Activated CD4-positive, CD25-positive, alpha-beta regulatory T cell (primary cell): ENCODE data around the gene JAM3.

ENCODE experiments used
- DNase-seq, 4 experiments: peaks; one replicate each; lab custom pipeline; 2025; lab: John Stamatoyannopoulos, UW

Gene JAM3

DNA sequence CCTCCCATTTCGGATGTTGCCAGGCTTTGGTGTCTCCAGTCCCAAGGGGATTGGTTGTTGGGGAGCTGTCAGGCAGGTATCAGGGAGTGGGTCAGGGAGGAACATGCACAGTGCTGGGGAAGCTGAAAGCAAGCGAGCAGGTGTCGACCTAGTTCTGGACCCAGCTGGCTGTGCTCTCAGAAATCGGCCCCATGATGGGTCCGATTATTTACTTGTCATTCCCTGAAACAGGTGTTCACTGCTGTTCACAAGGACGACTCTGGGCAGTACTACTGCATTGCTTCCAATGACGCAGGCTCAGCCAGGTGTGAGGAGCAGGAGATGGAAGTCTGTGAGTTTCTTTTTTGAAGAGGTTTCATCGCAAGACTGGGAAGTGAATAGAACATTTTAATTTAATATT lies 76.8 kb downstream of the JAM3 start:
- DNase-seq = no peak

DNA sequence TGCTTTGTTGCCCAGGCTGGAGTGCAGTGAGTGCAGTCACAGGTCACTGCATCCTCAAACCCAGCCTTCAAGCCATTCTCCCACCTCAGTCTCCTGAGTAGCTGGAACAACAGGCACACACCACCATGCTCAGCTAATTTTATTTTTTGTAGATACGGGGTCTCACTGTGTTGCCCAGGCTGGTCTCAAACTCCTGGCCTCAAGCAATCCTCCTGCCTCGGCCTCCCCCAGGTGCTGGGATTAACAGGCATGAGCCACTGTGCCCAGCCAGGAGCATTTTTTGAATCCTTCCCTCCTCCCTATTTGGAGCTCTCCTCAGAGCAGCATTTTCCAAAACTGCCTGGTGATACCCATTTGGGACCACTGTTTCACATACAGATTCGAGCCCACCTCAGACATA lies 77.7 kb downstream of the JAM3 start:
- DNase-seq = no peak

DNA sequence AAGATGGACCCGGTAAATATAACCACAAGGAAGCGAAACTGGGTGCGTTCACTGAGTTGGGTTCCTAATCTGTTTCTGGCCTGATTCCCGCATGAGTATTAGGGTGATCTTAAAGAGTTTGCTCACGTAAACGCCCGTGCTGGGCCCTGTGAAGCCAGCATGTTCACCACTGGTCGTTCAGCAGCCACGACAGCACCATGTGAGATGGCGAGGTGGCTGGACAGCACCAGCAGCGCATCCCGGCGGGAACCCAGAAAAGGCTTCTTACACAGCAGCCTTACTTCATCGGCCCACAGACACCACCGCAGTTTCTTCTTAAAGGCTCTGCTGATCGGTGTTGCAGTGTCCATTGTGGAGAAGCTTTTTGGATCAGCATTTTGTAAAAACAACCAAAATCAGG lies 80.5 kb downstream of the JAM3 start:
- DNase-seq = no peak

DNA sequence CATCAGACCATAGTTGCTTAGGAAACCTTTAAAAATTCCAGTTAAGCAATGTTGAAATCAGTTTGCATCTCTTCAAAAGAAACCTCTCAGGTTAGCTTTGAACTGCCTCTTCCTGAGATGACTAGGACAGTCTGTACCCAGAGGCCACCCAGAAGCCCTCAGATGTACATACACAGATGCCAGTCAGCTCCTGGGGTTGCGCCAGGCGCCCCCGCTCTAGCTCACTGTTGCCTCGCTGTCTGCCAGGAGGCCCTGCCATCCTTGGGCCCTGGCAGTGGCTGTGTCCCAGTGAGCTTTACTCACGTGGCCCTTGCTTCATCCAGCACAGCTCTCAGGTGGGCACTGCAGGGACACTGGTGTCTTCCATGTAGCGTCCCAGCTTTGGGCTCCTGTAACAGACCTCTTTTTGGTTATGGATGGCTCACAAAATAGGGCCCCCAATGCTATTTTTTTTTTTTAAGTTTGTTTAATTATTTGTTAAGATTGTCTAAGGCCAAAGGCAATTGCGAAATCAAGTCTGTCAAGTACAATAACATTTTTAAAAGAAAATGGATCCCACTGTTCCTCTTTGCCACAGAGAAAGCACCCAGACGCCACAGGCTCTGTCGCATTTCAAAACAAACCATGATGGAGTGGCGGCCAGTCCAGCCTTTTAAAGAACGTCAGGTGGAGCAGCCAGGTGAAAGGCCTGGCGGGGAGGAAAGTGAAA lies 81.5 kb downstream of the JAM3 start:
- DNase-seq = no peak

DNA sequence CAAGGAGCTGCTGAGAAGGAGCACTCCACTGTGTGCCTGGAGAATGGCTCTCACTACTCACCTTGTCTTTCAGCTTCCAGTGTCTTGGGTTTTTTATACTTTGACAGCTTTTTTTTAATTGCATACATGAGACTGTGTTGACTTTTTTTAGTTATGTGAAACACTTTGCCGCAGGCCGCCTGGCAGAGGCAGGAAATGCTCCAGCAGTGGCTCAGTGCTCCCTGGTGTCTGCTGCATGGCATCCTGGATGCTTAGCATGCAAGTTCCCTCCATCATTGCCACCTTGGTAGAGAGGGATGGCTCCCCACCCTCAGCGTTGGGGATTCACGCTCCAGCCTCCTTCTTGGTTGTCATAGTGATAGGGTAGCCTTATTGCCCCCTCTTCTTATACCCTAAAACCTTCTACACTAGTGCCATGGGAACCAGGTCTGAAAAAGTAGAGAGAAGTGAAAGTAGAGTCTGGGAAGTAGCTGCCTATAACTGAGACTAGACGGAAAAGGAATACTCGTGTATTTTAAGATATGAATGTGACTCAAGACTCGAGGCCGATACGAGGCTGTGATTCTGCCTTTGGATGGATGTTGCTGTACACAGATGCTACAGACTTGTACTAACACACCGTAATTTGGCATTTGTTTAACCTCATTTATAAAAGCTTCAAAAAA lies 82.3 kb downstream of the JAM3 start:
- DNase-seq = no peak

DNA sequence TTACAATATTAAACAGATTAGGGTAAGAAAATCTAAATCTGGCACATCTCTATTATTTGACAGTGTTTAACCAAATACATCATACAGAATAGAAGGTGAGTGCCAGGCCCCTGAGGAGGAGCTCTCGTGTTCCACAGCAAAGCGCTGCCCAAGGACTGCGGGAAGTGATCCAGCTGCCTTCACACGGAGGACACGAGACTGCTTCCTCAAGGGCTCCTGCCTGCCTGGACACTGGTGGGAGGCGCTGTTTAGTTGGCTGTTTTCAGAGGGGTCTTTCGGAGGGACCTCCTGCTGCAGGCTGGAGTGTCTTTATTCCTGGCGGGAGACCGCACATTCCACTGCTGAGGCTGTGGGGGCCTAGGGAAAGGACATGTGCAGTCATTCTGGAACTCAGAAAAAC lies 83.8 kb downstream of the JAM3 start:
- no peak for DNase-seq

DNA sequence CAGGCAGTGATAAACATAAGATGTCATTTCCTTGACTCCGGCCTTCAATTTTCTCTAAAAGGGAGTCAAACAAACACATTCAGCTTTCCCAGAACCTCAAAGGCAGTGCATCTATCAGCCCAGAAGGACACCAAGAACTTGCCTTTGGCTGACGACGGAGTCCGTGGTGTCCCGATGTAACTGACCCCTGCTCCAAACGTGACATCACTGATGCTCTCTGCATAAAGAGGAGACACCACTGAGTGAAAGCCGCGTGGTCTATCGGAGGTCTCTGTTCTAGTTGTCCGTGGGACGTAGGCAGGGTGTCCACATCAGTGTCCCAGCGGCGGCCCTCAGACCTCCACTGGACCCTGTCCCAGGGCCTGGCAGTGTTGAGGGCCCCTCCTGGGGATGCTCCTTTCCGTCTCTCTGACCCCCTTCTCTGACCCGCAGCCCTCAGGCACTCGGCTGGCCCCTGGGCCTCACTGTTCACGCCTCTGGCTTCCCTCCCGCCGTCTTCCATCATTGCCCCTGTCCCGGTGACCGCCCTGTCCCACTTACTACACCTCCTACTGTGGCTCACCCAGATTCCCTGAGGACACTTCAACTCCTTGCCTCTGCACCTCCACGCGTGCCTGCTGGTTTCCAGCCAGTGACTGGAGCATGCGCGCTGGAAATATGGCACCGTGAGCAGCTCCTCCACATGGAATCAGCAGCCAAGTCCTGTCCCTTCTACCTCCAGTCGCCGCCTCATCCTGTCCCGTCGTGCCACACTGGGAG lies 84.5 kb downstream of the JAM3 start:
- DNase-seq = no peak

DNA sequence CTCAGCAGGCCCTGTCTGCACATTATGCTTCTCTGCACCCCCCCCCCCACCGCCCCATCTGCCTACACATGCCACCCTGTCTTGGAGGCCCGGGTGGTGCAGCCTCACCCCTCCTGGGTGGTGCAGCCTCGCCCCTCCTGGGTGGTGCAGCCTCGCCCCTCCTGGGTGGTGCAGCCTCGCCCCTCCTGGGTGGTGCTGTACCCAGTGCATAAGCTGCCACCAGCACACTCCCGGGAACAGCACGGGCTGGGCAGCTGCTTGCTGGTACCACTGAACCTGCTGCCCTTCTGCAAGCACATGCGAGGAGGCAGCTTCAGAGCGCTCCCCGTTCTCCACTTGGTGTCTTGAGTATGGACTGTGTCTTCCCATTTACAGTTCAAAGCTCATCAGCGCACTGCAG lies 85.6 kb downstream of the JAM3 start:
- no peak for DNase-seq

DNA sequence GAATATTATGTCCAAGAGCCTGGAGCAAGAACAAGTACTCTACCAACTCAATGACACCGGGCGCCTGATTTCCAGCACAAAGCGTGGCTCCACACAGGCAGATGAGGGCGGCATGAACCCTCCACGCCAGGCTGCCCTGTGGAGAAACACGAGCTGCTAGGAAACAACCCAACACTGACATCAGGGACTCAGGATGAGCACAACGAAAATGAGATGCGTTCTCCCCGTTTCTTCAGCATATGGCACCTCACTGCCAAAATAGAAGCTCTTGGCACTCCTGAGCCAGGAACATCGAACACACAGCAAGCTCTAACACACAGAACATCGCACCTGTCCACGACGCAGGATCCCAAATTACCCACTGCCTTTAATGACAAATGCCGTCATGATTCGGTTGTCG lies 86.6 kb downstream of the JAM3 start:
- no peak for DNase-seq

DNA sequence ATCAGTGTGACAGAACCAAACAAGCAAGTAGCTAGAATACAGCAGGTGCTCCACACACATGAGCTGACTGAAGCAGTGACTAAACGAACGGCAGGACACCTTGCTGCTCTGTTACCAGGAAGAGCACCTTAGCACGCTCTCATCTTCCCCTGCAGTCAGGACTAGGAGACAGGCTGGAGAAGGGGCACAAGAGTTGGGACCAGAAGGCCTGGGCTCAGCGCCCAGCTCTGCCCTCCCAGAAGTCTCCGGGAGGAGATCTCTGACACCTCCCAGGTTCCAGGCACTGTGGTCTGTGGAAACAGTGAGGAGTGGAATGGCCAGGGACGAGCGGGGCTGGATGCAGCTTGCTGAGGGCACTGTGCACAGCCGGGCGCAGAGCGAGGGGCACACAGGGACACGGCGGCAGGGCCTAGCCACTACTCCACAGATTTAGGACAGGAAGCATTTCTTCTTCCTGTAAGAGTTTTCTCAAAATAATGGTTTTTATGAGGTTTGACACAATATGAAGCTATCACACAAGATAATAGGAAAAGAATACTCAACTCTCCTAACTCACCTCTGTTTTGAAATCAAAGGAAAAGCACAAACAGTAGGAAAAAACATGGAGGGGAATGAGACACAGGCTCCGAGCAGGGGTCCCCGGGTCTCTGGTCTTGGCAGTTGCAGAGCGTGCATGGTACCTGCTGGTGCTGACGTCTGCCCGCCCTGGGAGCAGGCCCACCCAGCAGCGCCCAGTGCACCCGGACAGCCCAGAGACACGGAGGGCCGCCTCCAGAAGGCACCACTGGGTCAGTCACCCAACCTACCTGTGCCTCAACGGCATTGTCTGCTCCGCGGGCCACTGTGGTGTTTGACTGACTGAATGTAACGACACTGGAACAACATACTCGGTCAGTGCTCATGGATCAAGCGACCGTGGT lies 87.3 kb downstream of the JAM3 start:
- no peak for DNase-seq

DNA sequence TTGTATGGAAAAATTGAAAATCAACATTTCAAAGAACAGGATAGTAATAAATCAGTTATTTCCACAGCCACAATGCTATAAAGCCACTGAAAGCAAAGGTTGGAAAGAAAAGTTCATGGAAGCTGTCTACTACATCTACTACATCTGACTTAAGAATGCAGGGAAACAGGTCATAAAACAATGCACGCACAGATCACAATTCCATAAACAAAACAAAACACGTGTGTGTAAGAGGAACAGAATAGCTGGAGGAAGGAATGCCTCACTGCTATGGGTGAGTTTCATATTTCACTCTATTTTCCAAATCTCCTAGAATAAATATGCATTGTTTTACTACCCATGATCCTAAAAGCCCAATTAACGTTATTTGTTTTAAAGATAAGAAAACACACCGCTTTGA lies 88.6 kb downstream of the JAM3 start:
- no peak for DNase-seq

DNA sequence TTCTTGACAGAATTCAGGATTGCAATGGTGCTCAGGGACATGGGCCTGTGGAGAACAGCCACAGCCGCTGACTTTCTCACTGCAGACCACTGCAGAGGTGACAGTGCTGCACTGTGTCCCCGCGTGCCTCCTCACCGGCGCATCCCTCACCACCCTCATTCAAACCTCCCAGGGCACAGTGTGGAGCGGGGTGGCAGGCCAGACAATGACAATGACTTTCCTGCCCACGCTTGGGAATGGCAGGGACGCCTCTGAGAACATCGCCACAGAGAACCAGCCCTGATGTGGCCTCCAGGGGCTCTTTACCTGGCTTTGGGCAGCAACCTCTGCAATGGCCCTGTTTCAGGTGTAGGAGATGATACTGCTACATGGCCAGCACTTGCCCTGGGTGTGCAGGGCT lies 89.2 kb downstream of the JAM3 start:
- no peak for DNase-seq

DNA sequence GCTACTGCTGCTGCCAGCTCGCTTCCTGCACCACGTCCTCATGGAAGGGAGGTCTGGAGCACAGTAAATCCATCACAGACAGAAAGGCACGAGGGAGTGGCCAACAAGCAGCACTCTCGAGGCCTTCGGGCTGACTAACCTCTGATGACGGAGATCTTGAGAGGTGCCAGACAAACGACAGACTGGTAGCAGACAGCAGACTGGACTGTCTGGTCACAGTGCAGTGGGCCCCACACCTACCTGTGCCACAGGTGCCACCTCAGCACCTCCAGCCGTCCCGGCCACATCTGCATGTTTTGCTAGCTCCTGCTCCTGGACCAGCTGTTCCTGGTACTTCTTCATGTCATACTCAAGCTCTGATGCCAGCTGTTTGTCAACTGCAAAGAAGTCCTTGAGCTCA lies 90.8 kb downstream of the JAM3 start:
- DNase-seq = no peak

DNA sequence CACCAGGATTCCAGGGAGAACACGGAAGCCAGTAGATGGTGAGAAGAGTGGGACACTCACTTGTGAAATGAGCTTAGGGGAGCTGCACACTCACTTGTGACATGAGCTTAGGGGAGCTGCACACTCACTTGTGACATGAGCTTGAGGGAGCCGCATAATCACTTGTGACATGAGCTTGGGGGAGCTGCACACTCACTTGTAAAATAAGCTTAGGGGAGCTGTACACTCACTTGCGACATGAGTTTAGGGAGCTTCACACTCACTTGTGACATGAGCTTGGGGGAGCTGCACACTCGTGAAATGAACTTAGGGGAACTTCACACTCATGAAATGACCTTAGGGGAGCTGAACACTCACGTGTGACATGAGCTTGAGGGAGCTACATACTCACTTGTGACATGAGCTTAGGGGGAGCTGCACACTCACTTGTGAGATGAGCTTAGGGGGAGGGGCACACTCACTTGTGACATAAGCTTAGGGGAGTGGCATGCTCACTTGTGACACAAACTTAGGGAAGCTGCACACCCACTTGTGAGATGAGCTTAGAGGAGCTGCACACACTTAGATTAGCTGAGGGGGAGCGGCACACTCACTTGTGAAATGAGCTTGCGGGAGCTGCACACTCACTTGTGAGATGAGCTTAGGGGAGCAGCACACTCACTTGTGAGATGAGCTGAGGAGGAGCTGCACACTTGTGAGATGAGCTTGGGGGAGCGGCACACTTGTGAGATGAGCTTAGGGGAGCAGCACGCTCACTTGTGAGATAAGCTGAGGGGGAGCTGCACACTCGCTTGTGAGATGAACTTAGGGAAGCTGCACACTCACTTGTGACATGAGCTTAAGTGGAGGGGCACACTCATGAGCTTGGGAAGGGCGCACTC lies 95.9 kb downstream of the JAM3 start:
- DNase-seq = no peak

DNA sequence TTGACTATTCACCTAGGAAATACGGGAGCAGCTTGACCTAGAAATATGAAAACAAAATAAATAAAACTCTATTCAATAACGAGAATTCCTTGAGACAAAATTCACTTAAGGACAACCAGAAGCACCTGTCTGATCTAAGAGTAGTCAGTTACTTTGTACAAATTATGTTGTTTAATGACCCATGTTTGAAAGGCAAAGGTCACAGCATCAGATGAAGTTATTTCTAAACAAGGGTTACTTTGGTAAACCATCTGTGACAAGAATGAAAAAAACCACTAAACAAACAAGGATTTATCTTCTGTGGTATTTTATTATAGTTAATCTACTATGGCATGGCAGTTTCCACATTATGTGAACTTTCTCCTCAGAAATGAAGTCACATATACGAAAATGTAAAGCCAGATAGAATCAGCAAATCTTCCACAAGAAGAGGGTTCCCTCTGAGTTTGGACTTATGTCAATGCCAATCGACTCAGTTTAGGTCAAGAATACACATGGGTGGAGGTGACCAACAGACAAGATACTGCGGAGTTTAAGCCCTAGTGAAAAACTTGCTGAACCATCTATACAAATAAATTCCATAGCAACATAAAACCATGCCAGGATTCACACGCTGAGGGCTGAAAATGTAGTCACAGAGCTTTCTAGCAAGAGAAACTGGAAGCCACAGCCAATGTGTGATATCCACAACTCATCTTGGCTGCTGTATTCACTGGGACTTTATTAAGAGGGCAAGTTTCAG lies 101.5 kb downstream of the JAM3 start:
- DNase-seq = no peak

DNA sequence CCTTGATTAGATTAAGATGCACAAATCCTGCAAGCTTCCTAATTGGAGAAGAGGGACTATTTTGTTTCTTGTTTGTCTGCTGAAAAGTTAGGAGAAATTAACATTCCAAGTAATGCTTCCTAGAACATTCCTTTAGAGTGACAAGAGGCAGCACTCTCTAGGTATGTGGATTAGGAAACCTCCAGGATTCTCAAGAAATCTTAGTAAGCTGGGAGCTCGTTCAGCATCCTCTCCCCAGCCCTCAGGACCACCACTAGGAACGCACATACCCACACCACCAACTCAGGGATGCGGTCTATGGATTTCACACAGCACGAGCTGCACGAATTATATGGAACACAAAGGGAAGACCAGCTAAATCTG lies 102.0 kb downstream of the JAM3 start:
- DNase-seq = no peak

DNA sequence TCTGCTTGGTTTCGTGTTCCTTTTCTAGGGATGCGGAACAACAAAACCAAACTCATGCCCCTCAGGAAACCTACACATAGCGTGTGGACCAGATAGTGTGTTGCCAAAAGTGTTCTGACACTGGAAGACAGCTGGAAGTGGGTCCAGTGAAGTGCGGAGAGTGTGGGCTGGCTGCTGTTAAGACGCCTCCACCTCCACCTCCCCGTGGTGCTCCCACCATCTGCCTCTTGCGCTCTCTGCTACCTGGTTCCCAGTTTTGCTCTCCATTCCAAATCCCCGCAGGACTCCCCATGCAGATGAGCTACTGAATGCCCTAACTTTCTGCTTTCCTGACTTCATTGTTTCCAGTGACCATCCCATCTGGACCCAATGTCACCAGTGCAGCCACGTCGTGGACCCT lies 103.1 kb downstream of the JAM3 start:
- no peak for DNase-seq

DNA sequence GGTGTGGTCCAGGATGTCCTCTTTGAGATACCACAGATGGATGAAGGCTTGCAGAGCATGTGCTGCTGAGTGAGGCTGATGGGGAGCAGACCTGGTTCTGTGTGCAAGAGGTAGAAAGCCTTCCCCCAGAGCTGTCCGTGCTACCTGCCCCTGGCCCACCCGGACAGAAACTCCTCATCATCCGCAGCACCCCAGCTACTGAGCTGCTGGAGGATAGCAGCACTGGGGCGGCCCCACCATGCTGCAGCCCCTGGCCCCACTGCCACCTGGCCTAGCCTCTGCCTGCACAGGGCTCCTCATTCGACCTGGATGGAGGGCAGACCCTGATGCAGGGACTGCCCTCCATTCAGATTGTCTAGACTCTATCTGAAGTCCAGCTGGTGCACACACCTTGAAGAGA lies 104.4 kb downstream of the JAM3 start:
- no peak for DNase-seq

DNA sequence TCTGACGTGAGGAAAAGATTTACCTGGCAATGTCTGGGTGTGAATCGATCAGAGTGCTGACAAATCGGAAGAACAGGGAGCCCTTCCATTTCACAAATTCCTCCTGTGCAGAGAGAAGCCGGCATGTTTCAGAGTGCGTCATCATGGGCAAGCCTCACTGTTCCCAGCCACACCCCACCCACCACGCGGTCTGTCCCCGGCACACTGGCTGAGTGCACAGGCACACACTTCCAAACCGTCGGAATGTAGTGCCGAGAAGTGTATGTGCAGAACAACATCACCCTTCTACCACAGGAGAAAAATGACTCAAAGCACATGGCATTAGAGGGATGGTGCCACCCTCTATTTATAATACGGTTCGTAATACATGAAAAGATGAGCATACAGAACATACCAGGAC lies 107.4 kb downstream of the JAM3 start:
- no peak for DNase-seq

DNA sequence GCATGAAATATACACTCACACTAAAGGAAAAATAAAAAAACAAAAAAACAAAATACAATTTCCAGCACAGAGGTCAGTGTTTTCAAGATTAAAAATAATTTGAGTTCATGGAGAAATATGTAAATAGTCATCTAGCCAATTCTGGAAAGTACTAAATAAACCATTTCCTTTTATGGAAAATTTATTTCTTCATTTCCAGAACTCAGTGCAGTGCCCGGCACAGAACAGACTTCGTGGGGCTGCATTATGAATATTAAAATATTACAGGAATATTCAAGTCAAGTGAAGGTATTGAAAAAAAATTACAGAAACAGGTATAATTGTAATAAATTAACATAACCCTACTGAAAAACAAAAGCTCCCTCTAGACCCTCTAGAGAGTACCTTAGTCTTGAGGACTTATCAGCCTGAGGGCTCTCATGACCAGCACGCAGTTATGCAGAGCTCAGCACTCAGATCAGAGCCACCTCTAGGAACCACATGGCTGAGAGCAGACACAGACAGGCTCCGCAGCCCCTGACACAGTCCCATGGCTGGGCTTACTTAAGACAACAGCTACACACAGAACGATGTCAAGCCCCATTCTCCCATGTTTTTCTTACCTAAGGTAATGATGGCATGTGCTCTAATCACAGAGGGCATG lies 109.3 kb downstream of the JAM3 start:
- no peak for DNase-seq
